Measurements from ENCODE around the gene MAP3K13.
"Not testable (repeated sequence)": the region's sequence is repeated elsewhere in the genome, so short reads cannot be mapped to it uniquely, and the experiment has no call there.

Gene MAP3K13

DNA sequence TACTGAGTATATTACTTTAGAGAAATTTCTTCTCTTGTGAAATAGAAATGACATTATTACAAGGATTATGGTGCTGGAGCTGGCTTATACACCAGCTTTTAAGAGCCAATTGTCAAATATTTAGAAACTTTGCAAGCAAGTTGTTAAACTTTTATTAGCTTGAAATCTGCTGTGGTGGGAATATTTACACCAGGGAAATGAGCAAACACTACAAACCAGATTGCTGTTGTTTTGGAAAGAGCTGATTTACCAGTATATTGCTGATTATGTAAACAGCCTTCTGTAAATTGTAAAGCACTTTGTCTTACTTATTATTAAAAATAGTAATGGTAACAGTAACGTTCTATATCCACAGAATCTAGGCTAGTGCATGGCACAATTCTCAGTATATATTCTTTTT is 61.5 kb downstream of the MAP3K13 start:
- H3K27ac ChIP-seq: no peak overlapping the region
- no peak overlapping the region for H3K4me3 ChIP-seq

DNA sequence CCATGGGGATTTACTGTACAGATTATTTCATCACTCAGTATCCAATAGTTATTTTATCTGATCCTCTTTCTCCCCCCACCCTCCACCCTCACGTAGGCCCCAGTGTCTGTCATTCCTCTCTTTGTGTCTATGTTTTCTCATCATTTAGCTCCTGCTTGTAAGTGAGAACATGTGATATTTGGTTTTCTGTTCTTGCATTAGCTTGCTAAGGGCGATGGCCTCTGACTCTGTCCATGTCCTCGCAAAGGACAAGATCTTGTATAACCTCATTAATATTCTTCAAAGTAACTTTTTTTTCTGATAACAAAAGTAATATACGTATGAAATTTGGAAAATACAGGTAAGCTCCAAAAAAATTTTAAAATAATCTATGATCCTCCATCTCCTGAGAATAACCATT is 67.4 kb downstream of the MAP3K13 start:
- H3K27ac ChIP-seq: no peak overlapping the region
- H3K4me3 ChIP-seq: no peak overlapping the region

GRCh38 chr3:185439745-185440466 is 77.0 kb downstream of the MAP3K13 start:
- no peak overlapping the region for H3K4me3 ChIP-seq
- H3K27ac ChIP-seq: no peak overlapping the region

DNA sequence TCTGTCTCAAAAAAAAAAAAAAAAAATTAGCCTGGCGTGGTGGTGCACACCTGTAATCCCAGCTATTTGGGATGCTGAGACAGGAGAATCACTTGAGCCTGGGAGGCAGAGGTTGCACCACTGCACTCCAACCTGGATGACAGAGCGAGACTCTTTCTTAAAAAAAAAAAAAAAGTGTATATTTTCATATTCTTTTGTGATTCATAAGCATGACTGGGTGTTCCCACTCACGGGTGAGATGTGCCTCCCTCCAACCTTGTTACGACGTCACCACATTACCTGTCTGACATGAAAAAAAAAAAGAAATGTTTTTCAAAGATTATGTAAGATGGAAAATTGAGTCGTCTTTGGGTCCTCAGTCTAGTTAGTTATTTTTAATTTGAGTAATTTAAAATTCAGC is 79.1 kb downstream of the MAP3K13 start:
- Histone ChIP-seq H3K27ac (no peak overlapping the region), H3K4me3 (no peak overlapping the region)

DNA sequence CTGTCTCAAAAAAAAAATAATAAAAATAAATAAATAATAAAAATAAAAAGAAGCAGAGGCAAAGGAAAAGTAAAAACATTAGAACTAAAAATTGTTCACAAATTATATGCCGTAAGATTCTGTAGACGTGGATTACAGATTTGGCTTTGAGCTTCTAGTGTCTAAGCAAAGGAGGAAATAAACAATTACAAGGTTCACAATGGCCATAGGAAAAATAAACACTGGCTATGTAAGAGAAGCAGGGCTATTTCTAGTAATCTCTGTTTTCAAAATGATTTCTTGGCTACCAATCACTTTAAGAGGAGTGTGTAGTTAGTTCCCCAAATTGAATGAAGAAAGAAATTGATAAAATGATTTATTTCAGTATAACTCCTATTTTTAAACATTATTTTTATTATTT is 81.4 kb downstream of the MAP3K13 start:
- Histone ChIP-seq H3K27ac (no peak overlapping the region), H3K4me3 (no peak overlapping the region)

DNA sequence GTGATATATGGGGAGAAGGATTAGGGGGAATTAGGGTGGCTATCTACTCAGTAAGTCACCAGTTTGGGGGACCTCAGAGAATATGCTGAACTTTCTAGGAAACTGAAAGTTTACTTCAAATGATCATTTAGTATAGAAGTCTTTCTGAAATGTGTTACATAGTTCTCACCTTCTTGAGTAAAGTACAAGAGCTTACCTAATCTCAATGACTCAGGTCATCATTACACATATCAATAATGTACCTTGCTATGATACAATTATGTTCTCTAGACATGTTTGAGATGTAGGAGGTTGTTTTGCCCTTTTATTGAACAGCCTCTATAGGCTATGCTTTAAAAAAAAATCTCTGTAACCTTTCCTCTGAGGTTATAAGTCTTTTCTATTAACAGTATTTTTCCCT is 85.2 kb downstream of the MAP3K13 start:
- H3K27ac ChIP-seq: no peak overlapping the region
- no peak overlapping the region for H3K4me3 ChIP-seq

GRCh38 chr3:185451432-185451831 is 88.5 kb downstream of the MAP3K13 start:
- H3K4me3 ChIP-seq, H3K27ac ChIP-seq: not testable (repeated sequence)

DNA sequence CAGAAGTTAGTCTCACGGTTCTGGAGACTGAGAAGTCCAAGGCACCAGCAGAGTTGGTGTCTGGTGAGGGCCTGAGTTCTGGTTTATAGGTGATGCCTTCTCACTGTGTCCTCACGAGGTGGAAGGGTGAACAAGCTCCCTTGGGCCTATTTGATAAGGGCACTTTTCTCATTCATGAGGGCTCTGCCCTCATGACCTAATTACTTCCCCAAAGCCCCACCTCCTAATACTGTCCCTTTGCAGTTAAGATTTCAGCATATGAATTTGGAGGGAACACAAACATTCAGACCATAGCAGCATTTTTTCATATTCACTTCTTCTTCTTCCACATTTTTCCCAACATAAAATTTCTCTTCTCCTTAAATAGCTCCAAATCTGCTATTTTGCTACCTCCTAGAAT is 94.4 kb downstream of the MAP3K13 start:
- Histone ChIP-seq H3K27ac (no peak overlapping the region), H3K4me3 (no peak overlapping the region)

GRCh38 chr3:185460309-185460708 is 97.4 kb downstream of the MAP3K13 start:
- Histone ChIP-seq H3K4me3 (no peak overlapping the region), H3K27ac (no peak overlapping the region)

DNA sequence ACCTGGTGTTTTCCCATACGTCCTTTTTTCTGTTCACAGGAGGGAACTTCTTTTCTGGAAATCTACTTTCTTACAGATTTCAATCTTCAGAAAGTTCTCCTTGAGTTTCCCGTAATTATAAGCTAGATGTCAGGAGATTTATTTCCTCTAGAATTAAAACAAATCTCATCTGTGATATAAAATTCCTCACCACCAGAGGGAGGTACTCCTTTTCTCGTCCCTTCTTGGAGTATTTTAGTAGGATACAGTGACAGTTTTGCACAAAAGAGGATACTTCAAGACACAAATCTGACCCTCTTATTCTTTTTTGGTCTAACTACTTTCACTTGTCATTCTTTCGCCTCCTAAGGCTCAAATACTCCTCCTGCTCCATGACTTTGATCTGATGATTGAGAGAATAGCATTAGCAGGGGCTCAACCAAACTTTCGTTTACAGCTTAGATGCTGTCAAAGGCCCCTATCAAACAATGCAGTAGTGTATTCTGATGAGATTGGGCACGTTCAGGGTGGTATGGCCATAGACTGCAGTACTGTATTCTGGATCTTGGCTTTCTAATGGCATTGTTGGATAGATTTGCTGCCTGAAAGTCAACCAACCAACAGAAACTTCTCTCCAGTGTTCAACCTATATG is 97.9 kb downstream of the MAP3K13 start:
- Histone ChIP-seq H3K27ac (no peak overlapping the region), H3K4me3 (no peak overlapping the region)

DNA sequence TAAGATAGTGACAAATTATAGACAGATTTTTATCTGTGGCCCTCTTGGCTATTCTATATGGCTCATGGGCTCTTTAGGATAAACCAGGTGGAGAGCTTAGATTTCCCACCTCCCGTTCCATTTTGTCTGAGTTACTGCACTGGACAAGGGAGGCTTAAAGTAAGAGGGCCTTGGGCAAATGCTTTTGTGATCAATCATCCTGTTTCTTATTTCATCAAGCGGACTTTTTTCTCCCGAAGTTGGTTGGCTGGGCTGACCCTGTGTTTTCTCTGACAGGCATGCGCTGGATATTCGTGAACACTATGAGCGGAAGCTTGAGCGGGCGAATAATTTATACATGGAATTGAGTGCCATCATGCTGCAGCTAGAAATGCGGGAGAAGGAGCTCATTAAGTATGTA is 102.5 kb downstream of the MAP3K13 start:
- Histone ChIP-seq H3K27ac (no peak overlapping the region), H3K4me3 (no peak overlapping the region)

DNA sequence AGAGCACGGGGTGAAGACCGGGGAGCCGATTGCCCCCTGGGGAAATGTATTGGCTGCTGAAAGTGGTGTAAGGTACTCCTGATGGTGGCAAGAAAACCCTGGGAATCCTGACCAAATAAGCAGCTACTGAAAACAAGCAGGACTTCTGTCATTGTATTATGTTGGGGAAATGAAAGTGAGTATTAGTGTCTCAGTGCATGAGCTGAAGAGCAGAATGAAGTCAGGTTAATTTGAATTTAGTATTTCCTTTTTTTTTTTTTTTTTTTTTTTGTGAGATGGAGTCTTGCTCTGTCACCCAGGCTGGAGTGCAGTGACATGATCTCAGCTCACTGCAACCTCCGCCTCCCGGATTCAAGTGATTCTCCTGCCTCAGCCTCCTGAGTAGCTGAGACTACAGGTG is 103.2 kb downstream of the MAP3K13 start:
- H3K4me3 ChIP-seq, H3K27ac ChIP-seq: not testable (repeated sequence)

- Histone ChIP-seq H3K27ac (no peak overlapping the region), H3K4me3 (no peak overlapping the region)
Observed at GRCh38 chr3:185469542-185469941, 106.6 kb downstream of the MAP3K13 start.

DNA sequence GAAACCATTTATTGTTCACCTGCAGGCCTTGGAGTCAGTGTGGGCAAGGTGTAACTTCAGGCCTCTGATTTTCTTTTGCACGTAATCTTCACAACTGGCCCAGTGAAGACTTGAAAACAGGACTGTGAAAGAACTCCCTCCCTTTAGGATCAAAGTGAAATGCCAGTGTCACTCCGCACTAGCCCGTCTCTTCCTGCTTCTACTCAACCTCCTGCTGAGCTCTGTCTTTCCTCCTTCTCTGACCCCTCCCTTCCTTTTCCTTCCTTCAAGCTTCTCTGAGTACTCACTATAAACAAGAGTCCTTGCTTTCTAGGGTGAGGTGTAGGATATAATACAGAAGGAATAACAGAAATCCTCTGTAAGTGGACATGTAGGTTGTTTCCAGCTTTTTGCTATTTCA is 107.4 kb downstream of the MAP3K13 start:
- Histone ChIP-seq H3K4me3 (no peak overlapping the region), H3K27ac (no peak overlapping the region)

DNA sequence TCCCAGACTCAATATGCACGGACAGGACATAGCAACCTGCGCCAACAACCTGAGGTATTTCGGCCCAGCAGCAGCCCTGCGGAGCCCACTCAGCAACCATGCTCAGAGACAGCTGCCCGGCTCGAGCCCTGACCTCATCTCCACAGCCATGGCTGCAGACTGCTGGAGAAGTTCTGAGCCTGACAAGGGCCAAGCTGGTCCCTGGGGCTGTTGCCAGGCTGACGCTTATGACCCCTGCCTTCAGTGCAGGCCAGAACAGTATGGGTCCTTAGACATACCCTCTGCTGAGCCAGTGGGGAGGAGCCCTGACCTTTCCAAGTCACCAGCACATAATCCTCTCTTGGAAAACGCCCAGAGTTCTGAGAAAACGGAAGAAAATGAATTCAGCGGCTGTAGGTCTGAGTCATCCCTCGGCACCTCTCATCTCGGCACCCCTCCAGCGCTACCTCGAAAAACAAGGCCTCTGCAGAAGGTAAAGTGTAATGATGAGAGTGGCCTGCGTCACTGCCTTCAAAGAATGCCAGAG is 110.4 kb downstream of the MAP3K13 start:
- Histone ChIP-seq H3K4me3 (no peak overlapping the region), H3K27ac (no peak overlapping the region)

DNA sequence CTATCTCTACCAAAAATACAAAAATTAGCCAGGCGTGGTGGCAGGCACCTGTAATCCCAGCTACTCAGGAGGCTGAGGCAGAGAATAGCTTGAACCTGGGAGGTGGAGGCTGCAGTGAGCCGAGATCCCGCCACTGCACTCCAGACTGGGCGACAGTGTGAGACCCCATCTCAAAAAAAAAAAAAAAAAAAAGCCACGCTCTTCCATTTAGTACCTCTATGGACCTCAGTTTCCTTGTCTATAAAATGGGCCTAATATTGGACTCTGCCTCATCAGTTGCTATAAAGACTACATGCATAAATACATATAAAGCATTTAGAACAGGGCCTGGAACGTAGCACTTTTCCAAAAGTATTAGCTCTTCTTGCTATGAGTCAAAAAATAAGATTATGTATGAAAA is 112.0 kb downstream of the MAP3K13 start:
- not testable (repeated sequence) for H3K4me3 ChIP-seq, H3K27ac ChIP-seq

- no peak overlapping the region for H3K4me3 ChIP-seq
- H3K27ac ChIP-seq: no peak overlapping the region
Observed at GRCh38 chr3:185477316-185477715, 114.4 kb downstream of the MAP3K13 start.

GRCh38 chr3:185479373-185479945 is 116.5 kb downstream of the MAP3K13 start:
- no peak overlapping the region for H3K4me3 ChIP-seq
- H3K27ac ChIP-seq: no peak overlapping the region

DNA sequence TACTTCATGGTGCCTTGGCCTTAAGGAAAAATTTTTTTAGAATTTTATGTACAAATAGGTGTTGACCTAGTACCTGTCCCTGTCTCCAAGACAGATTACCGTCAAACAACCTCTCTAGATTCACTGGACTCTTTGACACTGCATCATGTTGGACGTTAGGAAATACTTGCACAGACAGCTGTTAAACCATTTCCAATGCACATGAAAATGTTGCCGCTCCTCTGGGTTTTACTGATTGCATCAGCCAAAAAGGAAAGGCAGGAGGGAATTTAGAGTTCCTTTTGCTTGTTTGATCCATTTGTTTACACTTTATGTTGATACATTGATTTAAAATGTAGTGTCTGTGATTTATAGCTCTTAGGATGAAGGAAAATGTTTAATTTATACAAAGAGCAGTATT is 121.4 kb downstream of the MAP3K13 start:
- no peak overlapping the region for H3K27ac ChIP-seq

DNA sequence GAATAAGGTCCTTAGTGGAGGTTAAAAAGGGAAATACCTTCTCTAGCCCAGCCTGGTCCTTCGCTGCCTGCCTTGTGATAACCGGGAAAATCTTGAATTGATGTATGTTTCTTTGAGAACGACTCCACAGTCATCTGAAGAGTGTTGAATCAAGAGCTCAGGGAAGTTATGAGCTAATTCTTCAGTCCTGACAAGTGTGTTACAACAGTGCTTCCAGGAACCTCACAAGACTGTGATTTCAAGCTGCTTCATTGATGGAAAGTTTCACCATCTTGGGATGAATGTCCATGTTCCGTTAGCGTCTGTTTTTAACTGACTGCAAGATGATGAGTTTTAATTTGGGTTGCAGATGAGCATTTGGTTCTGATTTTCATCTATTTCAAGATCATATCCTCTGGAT is 123.5 kb downstream of the MAP3K13 start:
- H3K4me3 ChIP-seq: no peak overlapping the region
- no peak overlapping the region for H3K27ac ChIP-seq

More for the DNA sequence above, 121.4 kb downstream of the MAP3K13 start:
- H3K4me3 ChIP-seq: no peak overlapping the region

DNA sequence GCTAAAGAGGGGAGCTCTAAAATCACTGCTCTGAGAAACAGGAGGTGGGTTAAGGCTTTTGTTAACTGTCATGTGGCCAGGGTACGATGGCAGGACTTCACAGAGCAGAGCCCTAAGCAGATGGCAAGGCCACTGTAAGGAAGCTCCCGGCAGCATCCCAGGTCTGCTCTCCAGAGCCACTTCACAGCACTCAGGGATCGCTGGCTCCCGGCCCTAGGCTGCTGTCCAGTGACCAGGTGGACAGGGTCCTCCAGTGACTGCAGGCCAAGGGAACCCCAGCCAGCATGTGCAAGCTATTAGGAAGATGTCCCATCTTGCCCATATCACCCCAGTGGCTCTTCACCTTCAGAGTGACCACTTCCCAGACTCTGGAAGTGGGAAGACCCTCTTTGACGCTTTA is 125.5 kb downstream of the MAP3K13 start:
- Histone ChIP-seq H3K27ac (no peak overlapping the region), H3K4me3 (no peak overlapping the region)

All from skin epidermis (tissue), 12 donors.